KOPT-K1 (cell line): ENCODE measurements around the gene POC1A.

ENCODE experiments used
- H3K27ac ChIP-seq: fragments of 200-600 bp; sonication (generic); 2 replicates; pipeline ENCODE4 v1.5.1; 2016; ENCODE audit warnings: antibody characterized with exemption, mild to moderate bottlenecking, low read depth, low read length; ENCODE audit not compliant: poor library complexity, severe bottlenecking
- H3K36me3 ChIP-seq: fragments of 200-600 bp; sonication (generic); 2 replicates; pipeline ENCODE4 v1.5.1; 2017; ENCODE audit warnings: antibody characterized with exemption, mild to moderate bottlenecking, low read length, moderate library complexity; ENCODE audit not compliant: insufficient read depth
- H3K9me3 ChIP-seq: fragments of 200-600 bp; sonication (generic); 2 replicates; pipeline ENCODE4 v1.5.1; 2017; ENCODE audit warnings: antibody characterized with exemption, low read length, mild to moderate bottlenecking; ENCODE audit not compliant: insufficient read depth, poor library complexity, severe bottlenecking

The POC1A gene

GRCh38 chr3:52149021-52149420 is 5.2 kb downstream of the POC1A start:
- H3K36me3 ChIP-seq: peaks cover 67% of the 10 kb centered on the region
- no peaks in the 10 kb centered on the region for H3K9me3 ChIP-seq
- no peak overlapping the region for H3K27ac ChIP-seq

GRCh38 chr3:52147804-52148203 is 6.4 kb downstream of the POC1A start:
- H3K9me3 ChIP-seq: no peaks in the 10 kb centered on the region
- peaks cover 79% of the 10 kb centered on the region for H3K36me3 ChIP-seq
- H3K27ac ChIP-seq: no peak overlapping the region

GRCh38 chr3:52146811-52147210 is 7.4 kb downstream of the POC1A start:
- Histone ChIP-seq H3K27ac (no peak overlapping the region), H3K9me3 (no peaks in the 10 kb centered on the region), H3K36me3 (peaks cover 89% of the 10 kb centered on the region)

- peaks cover 95% of the 10 kb centered on the region for H3K36me3 ChIP-seq
- H3K27ac ChIP-seq: no peak overlapping the region
- H3K9me3 ChIP-seq: no peaks in the 10 kb centered on the region
Measured at GRCh38 chr3:52146189-52146588, 8.0 kb downstream of the POC1A start.

GRCh38 chr3:52145736-52146110 is 8.5 kb downstream of the POC1A start:
- H3K27ac ChIP-seq: no peak overlapping the region
- H3K36me3 ChIP-seq: peaks cover 97% of the 10 kb centered on the region
- no peaks in the 10 kb centered on the region for H3K9me3 ChIP-seq

- Histone ChIP-seq H3K9me3 (no peaks in the 10 kb centered on the region), H3K27ac (no peak overlapping the region), H3K36me3 (peaks cover 97% of the 10 kb centered on the region)
Measured at GRCh38 chr3:52144796-52145735, 9.2 kb downstream of the POC1A start.

GRCh38 chr3:52144034-52144795 is 10.0 kb downstream of the POC1A start:
- H3K27ac ChIP-seq: no peak overlapping the region
- no peaks in the 10 kb centered on the region for H3K9me3 ChIP-seq
- peaks cover 97% of the 10 kb centered on the region for H3K36me3 ChIP-seq

GRCh38 chr3:52143616-52144015 is 10.6 kb downstream of the POC1A start:
- no peaks in the 10 kb centered on the region for H3K9me3 ChIP-seq
- peaks cover 97% of the 10 kb centered on the region for H3K36me3 ChIP-seq
- H3K27ac ChIP-seq: no peak overlapping the region

GRCh38 chr3:52143156-52143555 is 11.1 kb downstream of the POC1A start:
- Histone ChIP-seq H3K9me3 (no peaks in the 10 kb centered on the region), H3K36me3 (peaks cover 97% of the 10 kb centered on the region), H3K27ac (no peak overlapping the region)

GRCh38 chr3:52141751-52142150 is 12.5 kb downstream of the POC1A start:
- H3K36me3 ChIP-seq: peaks cover 99% of the 10 kb centered on the region
- no peaks in the 10 kb centered on the region for H3K9me3 ChIP-seq
- H3K27ac ChIP-seq: no peak overlapping the region

GRCh38 chr3:52140769-52141168 is 13.5 kb downstream of the POC1A start:
- Histone ChIP-seq H3K27ac (no peak overlapping the region), H3K36me3 (peaks cover 99% of the 10 kb centered on the region), H3K9me3 (no peaks in the 10 kb centered on the region)

GRCh38 chr3:52140000-52140399 is 14.2 kb downstream of the POC1A start:
- Histone ChIP-seq H3K36me3 (peaks cover 98% of the 10 kb centered on the region), H3K9me3 (no peaks in the 10 kb centered on the region), H3K27ac (no peak overlapping the region)

- Histone ChIP-seq H3K36me3 (peaks cover 96% of the 10 kb centered on the region), H3K27ac (no peak overlapping the region), H3K9me3 (no peaks in the 10 kb centered on the region)
Measured at GRCh38 chr3:52137311-52137710, 16.9 kb downstream of the POC1A start.

- no peaks in the 10 kb centered on the region for H3K9me3 ChIP-seq
- peaks cover 96% of the 10 kb centered on the region for H3K36me3 ChIP-seq
- no peak overlapping the region for H3K27ac ChIP-seq
Measured at GRCh38 chr3:52136513-52136912, 17.7 kb downstream of the POC1A start.

GRCh38 chr3:52135332-52135731 is 18.9 kb downstream of the POC1A start:
- Histone ChIP-seq H3K27ac (no peak overlapping the region), H3K36me3 (peaks cover 93% of the 10 kb centered on the region)

More at GRCh38 chr3:52135332-52135731, 18.9 kb downstream of the POC1A start:
- H3K9me3 ChIP-seq: no peaks in the 10 kb centered on the region
